ENCODE measurements around the gene ZSCAN26.
A peak's percentile ranks its signal among the peaks of the same experiment; 100 is the strongest.

The ZSCAN26 gene

GRCh38 chr6:28243946-28244345 is 23.0 kb upstream of the ZSCAN26 start:
- no peak overlapping the region for H3K4me3 ChIP-seq
- peaks cover 32% of the 10 kb centered on the region for H3K36me3 ChIP-seq (replicated peaks)
- in situ Hi-C loops (cut with MboI; ENCODE audit: low sequenced_read_pairs), result no loop called here
- H3K27me3 ChIP-seq (ENCODE audit: low read depth), result no peaks in the 10 kb centered on the region
- DNase-seq (ENCODE audit: low spot score in 2 of 2), result no peak
- no peaks in the 10 kb centered on the region for H3K9me3 ChIP-seq
- H3K4me1 ChIP-seq, result no peaks in the 10 kb centered on the region

GRCh38 chr6:28245206-28245941 is 21.6 kb upstream of the ZSCAN26 start:
- Histone ChIP-seq H3K4me3 (no peak overlapping the region), H3K9me3 (no peaks in the 10 kb centered on the region), H3K4me1 (peaks cover 1% of the 10 kb centered on the region; the same call in 1 of the 2 replicates), H3K27me3 (ENCODE audit: low read depth) (no peaks in the 10 kb centered on the region), H3K36me3 (replicated peaks) (peaks cover 35% of the 10 kb centered on the region)
- in situ Hi-C loops (cut with MboI; ENCODE audit: low sequenced_read_pairs), result no loop called here
- DNase-seq (ENCODE audit: low spot score in 2 of 2), result no peak

- Histone ChIP-seq H3K4me1 (peaks cover 13% of the 10 kb centered on the region), H3K9me3 (no peaks in the 10 kb centered on the region), H3K36me3 (replicated peaks) (peaks cover 35% of the 10 kb centered on the region), H3K4me3 (no peak overlapping the region), H3K27me3 (ENCODE audit: low read depth) (no peaks in the 10 kb centered on the region)
- DNase-seq (ENCODE audit: low spot score in 2 of 2), result no peak
- in situ Hi-C loops (cut with MboI; ENCODE audit: low sequenced_read_pairs), result no loop called here
These were observed 18.0 kb upstream of the ZSCAN26 start for GRCh38 chr6:28248916-28249315.

- Histone ChIP-seq H3K4me3 (peak overlapping the region; percentile 54), H3K36me3 (replicated peaks) (peaks cover 22% of the 10 kb centered on the region)
- in situ Hi-C loops (cut with MboI; ENCODE audit: low sequenced_read_pairs), result loop anchor here (25.0 kb wide), 1 partner anchor 113 kb away; the partner anchor contains the start of gene ZKSCAN8
These were observed 16.2 kb upstream of the ZSCAN26 start for GRCh38 chr6:28250747-28251146.

GRCh38 chr6:28251661-28252008 is 15.3 kb upstream of the ZSCAN26 start:
- peak overlapping the region; percentile 54 for H3K4me3 ChIP-seq
- peaks cover 17% of the 10 kb centered on the region; the same call in 1 of the 2 replicates for H3K36me3 ChIP-seq (replicated peaks)
- peaks cover 13% of the 10 kb centered on the region for H3K4me1 ChIP-seq
- in situ Hi-C loops (cut with MboI; ENCODE audit: low sequenced_read_pairs), result loop anchor here (25.0 kb wide), 1 partner anchor 114 kb away; the partner anchor contains the start of gene ZKSCAN8
- H3K27me3 ChIP-seq (ENCODE audit: low read depth), result no peaks in the 10 kb centered on the region
- DNase-seq (ENCODE audit: low spot score in 2 of 2), result peak in 1 of 2 experiments; percentile 28
- no peaks in the 10 kb centered on the region for H3K9me3 ChIP-seq

More at GRCh38 chr6:28250747-28251146, 16.2 kb upstream of the ZSCAN26 start:
- H3K27me3 ChIP-seq (ENCODE audit: low read depth), result no peaks in the 10 kb centered on the region
- peaks cover 13% of the 10 kb centered on the region for H3K4me1 ChIP-seq
- no peak for DNase-seq (ENCODE audit: low spot score in 2 of 2)
- no peaks in the 10 kb centered on the region for H3K9me3 ChIP-seq

- Histone ChIP-seq H3K36me3 (replicated peaks) (0 out of 2 replicates have a peak, but pooled peaks cover 10% of the 10 kb centered on the region), H3K4me1 (peaks cover 13% of the 10 kb centered on the region), H3K4me3 (peak within 1 kb of the TSS; percentile 54), H3K9me3 (no peaks in the 10 kb centered on the region), H3K27me3 (ENCODE audit: low read depth) (no peaks in the 10 kb centered on the region)
- in situ Hi-C loops (cut with MboI; ENCODE audit: low sequenced_read_pairs), result loop anchor here (25.0 kb wide), 1 partner anchor 115 kb away; the partner anchor contains the start of gene ZKSCAN8
- DNase-seq (ENCODE audit: low spot score in 2 of 2), result peak; percentile 81 to 91
These were observed 14.7 kb upstream of the ZSCAN26 start, which contains the start of gene ZKSCAN4 for GRCh38 chr6:28252009-28252975. TSS of gene ZKSCAN4 (minus strand) at chr6:28252269. CDS start at chr6:28251980, 289 bp downstream.

- in situ Hi-C loops (cut with MboI; ENCODE audit: low sequenced_read_pairs), result loop anchor here (25.0 kb wide), 1 partner anchor 117 kb away; the partner anchor contains the start of gene ZKSCAN8
- H3K9me3 ChIP-seq, result no peaks in the 10 kb centered on the region
- DNase-seq (ENCODE audit: low spot score in 2 of 2), result no peak
- no peaks in the 10 kb centered on the region for H3K27me3 ChIP-seq (ENCODE audit: low read depth)
- peaks cover 13% of the 10 kb centered on the region for H3K4me1 ChIP-seq
- H3K36me3 ChIP-seq (replicated peaks), result 0 out of 2 replicates have a peak, but pooled peaks cover under 1% of the 10 kb centered on the region
- no peak overlapping the region for H3K4me3 ChIP-seq
These were observed 12.8 kb upstream of the ZSCAN26 start for GRCh38 chr6:28254121-28254519.

- in situ Hi-C loops (cut with MboI; ENCODE audit: low sequenced_read_pairs), result loop anchor here (25.0 kb wide), 1 partner anchor 120 kb away; the partner anchor contains the start of gene ZKSCAN8
- Histone ChIP-seq H3K36me3 (replicated peaks) (no peaks in the 10 kb centered on the region), H3K4me3 (no peak overlapping the region), H3K27me3 (ENCODE audit: low read depth) (no peaks in the 10 kb centered on the region), H3K4me1 (peaks cover 7% of the 10 kb centered on the region; the same call in 1 of the 2 replicates), H3K9me3 (no peaks in the 10 kb centered on the region)
- DNase-seq (ENCODE audit: low spot score in 2 of 2), result no peak
These were observed 9.9 kb upstream of the ZSCAN26 start for GRCh38 chr6:28257042-28257441.

- in situ Hi-C loops (cut with MboI; ENCODE audit: low sequenced_read_pairs), result loop anchor here (25.0 kb wide), 1 partner anchor 122 kb away; the partner anchor contains the start of gene ZKSCAN8
These were observed 7.8 kb upstream of the ZSCAN26 start, which contains the start of gene NKAPL for GRCh38 chr6:28258877-28259777. TSS of gene NKAPL (plus strand) at chr6:28259297. CDS start at chr6:28259372, 75 bp downstream.

GRCh38 chr6:28263922-28264321 is 3.0 kb upstream of the ZSCAN26 start:
- DNase-seq (ENCODE audit: low spot score in 2 of 2), result no peak
- Histone ChIP-seq H3K4me1 (peaks cover 12% of the 10 kb centered on the region), H3K9me3 (no peaks in the 10 kb centered on the region), H3K36me3 (replicated peaks) (no peaks in the 10 kb centered on the region), H3K27me3 (ENCODE audit: low read depth) (peaks cover 3% of the 10 kb centered on the region; the same call in 1 of the 2 replicates), H3K4me3 (no peak overlapping the region)
- in situ Hi-C loops (cut with MboI; ENCODE audit: low sequenced_read_pairs), result loop anchor here (25.0 kb wide), 1 partner anchor 127 kb away; the partner anchor contains the start of gene ZKSCAN8

More at GRCh38 chr6:28258877-28259777, 7.8 kb upstream of the ZSCAN26 start, which contains the start of gene NKAPL:
- Histone ChIP-seq H3K27me3 (ENCODE audit: low read depth) (peaks cover 3% of the 10 kb centered on the region; the same call in 1 of the 2 replicates), H3K36me3 (replicated peaks) (no peaks in the 10 kb centered on the region), H3K9me3 (no peaks in the 10 kb centered on the region), H3K4me3 (no peak within 1 kb of the TSS), H3K4me1 (peaks cover 3% of the 10 kb centered on the region; the same call in 1 of the 2 replicates)
- DNase-seq (ENCODE audit: low spot score in 2 of 2), result no peak

- no peaks in the 10 kb centered on the region for H3K9me3 ChIP-seq
- peaks cover 12% of the 10 kb centered on the region for H3K4me1 ChIP-seq
- H3K36me3 ChIP-seq (replicated peaks), result no peaks in the 10 kb centered on the region
- in situ Hi-C loops (cut with MboI; ENCODE audit: low sequenced_read_pairs), result loop anchor here (25.0 kb wide), 1 partner anchor 128 kb away; the partner anchor contains the start of gene ZKSCAN8
- no peak overlapping the region for H3K4me3 ChIP-seq
- DNase-seq (ENCODE audit: low spot score in 2 of 2), result no peak
- H3K27me3 ChIP-seq (ENCODE audit: low read depth), result peaks cover 3% of the 10 kb centered on the region; the same call in 1 of the 2 replicates
These were observed 2.0 kb upstream of the ZSCAN26 start for GRCh38 chr6:28264834-28265401.

- no peaks in the 10 kb centered on the region for H3K9me3 ChIP-seq
- H3K27me3 ChIP-seq (ENCODE audit: low read depth), result peaks cover 3% of the 10 kb centered on the region; the same call in 1 of the 2 replicates
- H3K4me3 ChIP-seq, result peak overlapping the region; percentile 84
- no peak for DNase-seq (ENCODE audit: low spot score in 2 of 2)
- in situ Hi-C loops (cut with MboI; ENCODE audit: low sequenced_read_pairs), result loop anchor here (25.0 kb wide), 1 partner anchor 129 kb away; the partner anchor contains the start of gene ZKSCAN8
- H3K4me1 ChIP-seq, result peaks cover 8% of the 10 kb centered on the region
- H3K36me3 ChIP-seq (replicated peaks), result no peaks in the 10 kb centered on the region
These were observed 381 bp upstream of the ZSCAN26 start for GRCh38 chr6:28266563-28266961.

All from HAP-1 (cell line).